Myocyte (in vitro differentiated cells): ENCODE data around the gene DMBT1. TPM values are rescaled to one million over a fixed set of nuclear protein-coding genes. Genes with fewer than 3 reads are reported as not detected.

Experiments used
- DNase-seq: peaks from one replicate; pipeline ENCODE4 v3.0.0-alpha.2; 2012; ENCODE audit warnings: low read depth
- total RNA-seq: library from RNA; depleted of rRNA; stranded (reverse); fragments of >200 nt; gene quantifications from 2 replicates; pipeline ENCODE4 v1.2.3, GENCODE V29; 2014

Gene DMBT1
- total RNA-seq, 1 donor from 2014 or later = 93.9 TPM

DNA sequence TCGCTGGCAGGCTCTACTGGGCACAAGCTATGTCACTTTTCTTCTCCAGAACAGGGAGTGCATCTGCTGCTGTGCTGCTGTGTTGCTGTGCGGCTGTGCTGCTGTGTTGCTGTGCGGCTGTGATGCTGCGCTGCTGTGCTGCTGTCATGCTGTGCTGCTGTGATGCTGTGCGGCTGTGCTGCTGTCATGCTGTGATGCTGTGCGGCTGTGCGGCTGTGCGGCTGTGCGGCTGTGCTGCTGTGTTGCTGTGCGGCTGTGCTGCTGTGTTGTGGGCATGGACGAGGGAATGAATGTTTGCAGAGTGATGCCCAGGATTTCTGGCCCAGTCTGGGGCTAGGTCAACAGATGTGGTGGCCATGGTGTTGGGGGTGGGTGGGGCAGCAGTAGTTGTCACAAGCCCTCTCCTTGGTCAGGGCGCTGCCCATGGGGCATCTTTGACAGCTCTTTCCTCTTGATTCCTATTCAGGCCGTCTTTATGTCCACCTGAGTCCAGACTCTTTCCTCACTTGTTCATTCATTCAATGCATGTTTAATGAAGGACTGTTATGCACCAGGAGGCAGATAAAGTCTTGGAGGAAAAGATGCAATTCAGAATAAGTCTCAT is 83.5 kb downstream of the DMBT1 start:
- no peak for DNase-seq

DNA sequence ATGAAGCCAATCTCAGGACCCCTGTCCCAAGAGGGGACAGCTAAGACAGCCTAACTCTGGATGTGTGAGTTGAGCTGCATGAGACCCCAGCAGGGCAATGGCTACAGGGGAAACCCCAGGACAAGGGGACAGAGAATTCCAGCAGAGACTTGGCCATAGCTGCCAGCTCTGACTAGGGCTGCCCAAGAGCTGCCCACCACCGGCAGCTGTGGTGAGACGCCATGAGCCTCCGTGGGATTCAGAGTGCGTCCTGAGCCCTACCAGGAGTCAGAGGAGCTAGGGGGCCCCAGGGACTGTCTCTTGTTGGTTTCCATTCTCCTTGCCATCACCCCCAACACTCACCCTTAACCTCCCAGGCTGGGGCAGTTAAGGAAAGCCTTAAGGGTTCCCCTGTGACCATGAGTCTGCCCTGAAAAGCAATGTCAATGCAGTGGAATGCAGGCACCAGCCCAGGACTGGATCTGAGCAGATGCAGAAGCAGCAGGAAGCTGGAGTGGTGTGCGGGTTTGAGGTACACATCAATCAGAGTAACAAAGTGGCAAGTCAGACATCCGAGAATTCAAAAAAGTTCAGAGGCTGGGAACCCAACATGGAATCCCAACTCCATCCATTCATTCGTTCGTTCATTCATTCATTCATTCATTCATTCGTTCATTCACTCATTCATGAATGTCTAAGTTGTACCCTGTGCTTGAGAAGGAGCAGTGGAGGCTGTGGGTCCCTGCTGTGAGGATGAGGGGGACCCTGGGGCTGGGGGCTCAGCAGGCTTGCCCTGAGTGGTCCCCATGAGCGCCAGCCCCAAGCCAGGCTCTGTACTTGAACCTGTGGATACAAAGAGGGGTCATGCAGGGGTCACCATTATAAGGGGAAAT is 86.2 kb downstream of the DMBT1 start:
- peak; percentile 81 for DNase-seq

DNA sequence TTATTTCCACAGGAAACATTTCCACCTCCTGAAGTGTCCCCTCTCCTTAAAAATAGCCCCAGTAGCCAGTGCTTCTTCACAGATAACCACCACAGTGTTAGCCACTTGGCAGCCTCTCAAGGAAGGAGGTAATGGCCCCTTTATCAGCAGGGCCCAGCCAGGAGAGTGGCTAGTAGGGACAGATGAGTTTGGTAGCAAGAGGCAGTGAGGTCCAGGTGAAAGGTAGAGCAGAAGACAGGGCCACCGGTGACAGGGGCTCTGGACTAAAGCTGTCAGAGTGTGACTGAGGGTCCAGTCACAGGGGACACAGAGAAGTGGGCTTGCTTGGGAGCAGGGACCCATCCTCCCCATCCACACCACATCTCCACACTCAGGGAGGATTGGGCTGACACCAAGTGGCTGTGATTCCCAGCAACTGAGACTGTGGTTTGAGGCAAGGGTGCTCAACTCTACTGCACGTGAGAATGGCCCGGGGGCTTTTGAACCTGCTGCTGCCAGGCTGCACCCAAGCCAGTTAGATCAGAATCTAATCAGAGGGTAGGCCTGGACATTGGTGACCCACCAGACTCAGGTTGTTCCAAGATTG is 86.9 kb downstream of the DMBT1 start:
- DNase-seq = peak; percentile 64

DNA sequence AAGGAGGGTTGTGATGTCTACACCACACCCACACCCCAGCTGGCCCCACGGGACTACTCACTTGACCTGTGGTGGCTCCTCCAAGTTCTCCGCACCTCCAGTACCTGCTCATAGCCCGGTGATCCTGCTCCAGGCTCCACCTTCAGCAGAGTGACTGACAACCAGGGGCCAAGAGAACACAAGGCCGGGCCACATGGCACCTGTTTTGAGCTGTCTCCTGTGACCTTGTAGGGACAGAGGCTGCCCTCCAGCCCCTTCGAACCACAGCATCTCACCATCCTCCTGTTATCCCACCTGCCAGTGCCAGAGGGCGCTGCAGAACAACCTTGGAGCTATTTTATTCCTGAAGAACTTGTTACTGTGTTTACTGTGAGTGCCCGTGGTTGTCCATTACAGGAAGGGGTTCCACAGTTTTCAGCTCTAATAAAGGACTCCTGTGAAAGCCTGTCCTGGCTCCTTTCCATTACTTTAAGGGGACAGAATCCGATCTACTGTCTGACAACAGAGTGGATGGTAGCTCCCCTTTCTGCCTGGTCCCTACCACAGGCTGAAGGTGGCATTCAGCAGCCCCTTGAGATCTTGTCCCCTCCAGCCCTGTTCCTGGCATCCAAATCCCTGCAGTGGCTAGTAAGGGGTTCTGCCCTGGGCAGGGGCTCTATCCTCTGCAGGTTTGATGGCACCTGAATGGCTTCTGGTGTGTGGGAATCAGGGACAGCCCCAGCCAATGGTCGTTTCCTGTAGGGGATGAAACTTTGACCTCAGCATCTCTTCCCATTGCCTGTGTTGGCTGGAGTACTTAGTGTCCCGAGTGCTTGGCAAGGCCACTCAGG is 88.3 kb downstream of the DMBT1 start:
- DNase-seq = peak; percentile 92

DNA sequence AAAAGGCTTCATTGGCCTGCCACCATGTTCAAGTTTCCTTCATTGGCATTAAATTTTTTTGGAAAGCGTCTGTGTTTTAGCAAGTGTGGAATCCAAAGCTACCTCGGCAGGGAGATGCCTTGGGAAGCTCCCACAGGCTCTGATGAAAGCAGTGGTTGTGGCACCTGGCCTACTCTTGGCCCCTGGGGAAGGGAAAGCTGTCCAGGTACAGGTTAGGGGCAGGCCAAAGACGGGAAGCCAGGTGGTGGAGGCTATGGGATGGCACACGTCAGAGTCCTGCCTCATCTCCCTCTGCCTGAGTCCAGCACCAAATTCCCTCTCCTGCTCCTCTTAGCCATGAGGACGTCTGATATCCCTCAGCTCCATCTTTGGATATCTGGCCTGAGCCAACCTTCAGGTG is 89.3 kb downstream of the DMBT1 start:
- no peak for DNase-seq

DNA sequence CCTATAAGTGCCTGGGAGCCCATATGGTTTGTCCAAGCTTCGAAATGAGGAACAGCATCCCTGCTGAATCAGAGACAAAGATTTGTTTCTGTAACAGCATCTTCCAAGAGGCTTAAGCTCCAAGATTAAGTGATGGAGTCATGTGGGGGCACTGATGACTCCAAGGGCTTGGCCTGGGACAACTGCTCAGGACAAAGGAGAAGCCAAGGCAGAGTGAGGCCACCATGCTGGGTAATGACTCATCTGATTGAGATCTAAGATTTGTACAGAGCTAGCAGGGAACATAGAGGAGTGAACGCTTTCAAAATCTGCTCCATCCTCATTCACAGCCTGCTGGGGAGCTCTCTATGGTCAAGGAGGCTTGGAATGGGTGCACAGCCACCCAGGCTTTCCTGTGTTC is 89.8 kb downstream of the DMBT1 start:
- DNase-seq = peak; percentile 81

DNA sequence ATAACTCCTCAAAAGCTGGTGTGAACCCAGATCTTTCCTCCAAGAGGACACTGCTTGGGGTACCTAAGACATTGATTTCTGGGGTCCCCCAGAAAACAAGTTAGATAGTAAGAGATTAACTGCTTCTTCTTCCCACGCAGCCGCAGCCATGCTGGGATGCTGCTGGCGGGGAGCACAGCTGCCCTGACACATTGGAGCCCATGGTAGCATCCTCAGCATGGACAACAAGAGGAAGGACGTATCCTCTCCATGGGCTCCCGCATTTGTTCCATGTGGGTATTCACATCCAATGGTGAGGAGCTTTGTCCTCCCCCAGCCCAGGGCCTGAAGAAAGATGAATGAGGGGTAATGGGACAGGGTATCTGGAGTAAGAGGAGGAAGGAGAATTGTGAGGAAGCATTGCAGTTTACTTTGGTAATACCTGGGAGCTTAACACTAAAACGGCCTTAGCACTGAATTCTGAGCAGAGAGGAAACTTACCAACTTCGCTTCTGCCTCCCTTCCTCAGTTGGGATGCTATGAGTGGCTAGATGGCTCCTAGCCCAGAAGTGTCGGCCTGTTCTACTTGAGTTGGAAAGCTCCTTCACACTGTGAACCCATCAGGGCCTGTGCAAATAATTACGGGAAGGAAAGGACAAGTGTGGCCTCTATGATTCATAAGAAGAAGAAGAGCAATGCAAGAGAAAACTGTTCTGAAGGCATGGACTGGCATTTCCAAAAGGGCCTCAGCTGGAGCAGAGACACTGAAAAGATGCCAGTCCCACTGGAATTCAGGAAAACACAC is 95.2 kb downstream of the DMBT1 start:
- no peak for DNase-seq

DNA sequence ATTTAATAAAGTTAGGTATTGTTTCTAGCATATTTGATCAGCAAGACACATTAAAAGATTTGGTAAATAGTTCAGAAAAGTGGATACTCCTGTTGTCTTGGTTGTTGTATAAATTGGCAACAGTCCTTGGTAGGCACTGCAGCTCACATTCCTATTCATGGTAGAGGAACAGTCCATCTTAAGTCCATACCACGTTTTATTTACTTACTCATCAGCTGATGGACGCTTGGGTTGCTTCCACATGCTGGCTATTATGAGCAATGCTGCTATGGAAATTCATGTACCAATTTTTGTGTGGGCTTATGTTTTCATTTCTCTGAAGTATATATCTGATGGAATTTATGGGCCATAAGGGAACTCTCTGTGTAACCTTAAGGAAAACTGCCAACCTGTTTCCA is 95.8 kb downstream of the DMBT1 start:
- no peak for DNase-seq

DNA sequence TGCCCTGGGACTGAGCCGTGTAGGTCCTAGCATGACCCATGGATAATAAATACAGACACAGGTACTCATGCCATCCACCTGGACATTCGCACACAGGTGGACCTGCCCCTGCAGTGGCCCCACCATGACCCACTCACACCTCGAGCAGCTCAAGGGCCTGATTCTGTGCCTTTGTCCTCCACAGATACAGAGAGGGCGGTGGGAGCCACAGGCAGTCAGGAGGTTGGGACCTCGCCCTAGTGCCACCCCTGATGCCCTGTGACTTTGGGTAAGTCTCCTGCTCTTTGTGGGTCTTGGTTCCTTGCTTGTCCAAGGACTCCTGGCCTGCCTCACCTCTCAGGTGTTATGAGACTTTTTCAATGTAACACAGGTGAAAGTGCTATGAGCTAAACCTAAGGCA is 96.2 kb downstream of the DMBT1 start:
- DNase-seq = no peak

DNA sequence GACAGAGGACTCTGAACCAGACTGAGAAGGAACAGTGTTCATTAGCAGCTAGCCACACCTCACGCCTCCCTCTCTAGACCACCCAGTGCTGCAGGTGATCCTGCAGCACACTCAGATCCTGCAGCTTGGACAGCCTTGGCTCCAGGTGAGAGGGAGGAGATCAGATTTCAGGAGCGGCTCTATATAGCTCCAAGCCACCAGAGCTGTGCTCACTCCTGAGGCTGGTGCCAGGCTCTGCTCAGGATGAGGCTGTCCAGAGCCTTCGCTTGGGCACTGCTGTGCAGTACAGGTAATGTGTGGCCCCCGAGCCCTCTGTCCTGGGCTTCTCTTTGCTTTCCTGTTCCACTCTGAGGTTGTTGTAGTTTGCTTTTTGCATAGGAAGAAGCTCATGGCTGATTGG is 96.7 kb downstream of the DMBT1 start:
- DNase-seq = no peak

DNA sequence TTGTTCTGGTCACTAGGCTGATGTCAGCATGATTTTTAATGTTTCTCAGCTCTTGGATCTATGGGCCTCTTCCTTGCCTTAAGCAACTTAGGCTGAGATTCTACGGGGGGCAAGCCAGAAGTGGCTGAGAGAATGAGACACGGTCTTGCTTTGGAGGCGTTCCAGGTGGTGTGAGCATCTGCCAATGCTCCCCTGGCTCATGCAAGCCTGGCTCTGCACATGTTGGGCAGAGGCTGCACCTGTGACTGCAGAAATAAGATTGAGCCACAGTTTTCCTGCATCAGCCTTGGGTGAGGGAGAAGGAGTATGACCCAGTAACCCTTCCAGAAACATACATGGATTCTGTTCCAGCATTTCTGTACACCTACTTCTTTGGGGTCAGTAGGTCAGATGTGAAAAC is 97.2 kb downstream of the DMBT1 start:
- DNase-seq = no peak

DNA sequence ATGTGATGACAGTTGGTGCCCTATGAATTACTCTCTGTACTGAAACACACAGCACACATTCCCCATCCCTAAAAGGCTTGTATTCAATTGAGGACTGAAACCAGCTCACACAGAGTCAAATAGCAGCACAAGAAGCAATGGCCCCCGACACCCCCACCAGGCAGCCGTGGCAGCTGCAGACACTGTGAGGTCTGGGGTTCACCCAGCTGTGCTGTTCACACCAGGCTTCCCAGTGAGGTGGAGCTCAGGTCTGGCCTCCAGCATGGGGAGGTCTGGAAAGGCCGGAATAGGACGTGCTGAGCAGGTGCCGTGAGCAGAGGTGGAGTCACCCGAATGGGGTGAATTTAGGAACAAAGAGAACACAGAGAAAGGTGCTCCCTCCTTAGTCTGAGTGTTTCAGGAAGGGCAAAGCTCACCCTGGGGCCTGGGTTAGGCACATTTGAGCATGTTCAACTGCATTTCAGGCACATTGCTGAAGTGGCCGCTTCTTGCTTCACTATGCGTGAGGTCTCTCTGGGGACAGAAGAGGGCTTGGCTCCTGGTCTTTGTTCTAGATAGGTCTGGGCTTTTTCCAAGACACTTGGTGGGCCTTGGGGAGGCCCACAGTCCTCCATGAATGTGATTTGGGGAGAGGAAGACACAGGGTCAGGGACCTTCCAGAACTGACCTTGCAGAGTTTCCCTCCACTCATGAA is 97.9 kb downstream of the DMBT1 start:
- peak; percentile 67 for DNase-seq

DNA sequence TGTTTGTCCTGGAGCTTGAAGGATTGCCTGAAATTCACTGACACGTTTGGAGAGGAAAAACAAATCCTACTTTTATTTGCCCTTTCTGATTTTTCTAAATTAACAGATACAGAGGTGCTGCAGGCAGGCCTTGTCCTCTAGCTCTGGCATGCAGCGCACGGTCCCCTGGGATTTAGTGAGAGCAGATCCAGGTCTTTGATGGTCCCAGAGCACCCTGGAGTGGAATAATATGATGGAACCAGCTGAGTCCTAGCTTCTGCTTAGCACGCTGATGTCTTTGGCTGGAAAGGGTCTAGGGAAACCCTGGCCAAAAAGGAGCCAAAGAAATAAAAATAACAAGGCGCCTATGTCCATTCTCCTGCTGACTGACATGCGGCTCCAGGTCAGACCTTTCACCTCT is 98.6 kb downstream of the DMBT1 start:
- DNase-seq = no peak

DNA sequence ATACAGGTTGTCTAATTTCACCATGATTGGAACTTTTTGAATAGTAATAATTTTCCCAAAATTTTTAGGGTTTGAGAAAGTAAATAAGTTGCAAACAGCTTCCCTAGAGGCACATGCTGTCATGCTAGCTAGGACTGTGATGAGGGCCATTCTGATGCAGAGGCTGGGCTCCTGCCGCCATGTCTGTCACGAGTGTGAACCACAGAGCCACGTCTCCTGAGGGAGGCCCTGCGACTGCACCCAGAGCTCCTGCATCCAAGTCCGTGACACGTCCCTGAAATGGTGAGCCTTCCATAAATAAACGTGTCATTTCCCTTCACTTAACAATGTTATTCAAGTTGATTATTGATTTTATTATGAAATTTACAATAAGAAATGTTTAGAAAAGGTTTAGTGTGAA is 99.1 kb downstream of the DMBT1 start:
- no peak for DNase-seq

DNA sequence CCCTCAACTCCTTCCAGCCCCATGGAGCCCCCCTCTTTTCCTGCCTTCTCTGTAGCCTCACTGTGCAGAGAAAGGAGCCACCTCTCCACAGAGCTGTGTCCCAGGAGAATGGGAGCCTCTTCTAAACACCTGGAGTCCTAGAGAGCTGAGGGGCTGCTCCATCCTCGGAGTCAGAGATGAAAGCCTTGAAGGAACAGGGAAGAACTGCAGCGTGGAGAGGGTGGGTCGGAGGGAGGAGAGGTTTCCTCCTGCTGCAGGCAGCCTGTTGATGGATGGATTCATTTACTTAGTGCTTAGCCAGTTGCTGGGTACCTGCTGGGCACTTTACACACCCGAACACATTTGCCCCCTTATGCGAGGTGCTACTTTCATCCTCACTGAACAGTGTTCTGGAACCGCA is 100.1 kb downstream of the DMBT1 start:
- DNase-seq = no peak

DNA sequence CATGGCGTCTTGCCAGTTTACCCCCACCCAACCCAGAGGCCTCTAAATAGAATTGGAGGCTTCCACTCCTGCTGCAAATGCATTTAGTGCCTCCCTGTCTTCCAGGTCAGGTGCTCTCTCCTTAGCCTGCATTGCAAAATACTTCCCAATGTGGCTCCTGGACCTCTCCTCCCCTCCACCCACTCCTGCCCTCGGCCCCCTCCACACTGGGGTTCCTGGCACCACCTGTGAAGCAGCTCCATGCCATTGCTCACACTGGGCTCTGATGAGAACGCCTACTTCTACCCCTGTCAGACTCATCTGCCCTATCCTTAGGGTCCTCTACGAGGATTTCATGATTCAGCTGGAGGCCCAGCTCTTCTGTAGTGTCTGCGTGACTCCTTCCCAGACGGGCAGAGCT is 101.7 kb downstream of the DMBT1 start:
- no peak for DNase-seq

DNA sequence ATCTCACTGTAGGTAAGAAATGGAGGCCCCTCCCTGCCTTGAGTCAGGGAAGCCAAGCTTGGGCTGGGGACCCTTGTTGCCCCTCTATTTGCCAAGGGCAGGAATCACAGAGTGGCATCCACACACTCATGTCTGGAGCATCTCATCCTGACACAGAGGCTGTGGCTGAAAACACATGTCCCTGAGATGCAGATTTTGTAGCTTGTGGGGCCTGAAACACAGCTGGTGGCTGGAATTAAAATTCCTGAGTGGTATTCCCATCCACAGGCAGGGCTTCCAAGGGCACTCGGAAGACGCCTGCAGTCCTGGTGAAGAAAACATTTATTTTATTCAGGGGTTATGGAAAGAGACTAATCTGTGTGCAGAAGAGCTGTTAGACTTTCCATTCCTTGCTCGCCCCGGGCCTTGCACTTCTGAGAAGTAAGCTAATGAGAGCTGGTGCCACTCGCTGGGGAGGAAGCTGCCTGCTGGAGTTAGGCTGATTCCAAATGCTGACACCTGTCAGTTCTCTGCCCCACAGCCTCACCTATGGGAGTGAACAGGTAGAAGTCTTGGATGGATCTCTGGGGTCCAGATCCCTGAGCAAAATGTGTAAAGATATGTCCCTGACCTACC is 103.1 kb downstream of the DMBT1 start:
- DNase-seq = peak; percentile 75

DNA sequence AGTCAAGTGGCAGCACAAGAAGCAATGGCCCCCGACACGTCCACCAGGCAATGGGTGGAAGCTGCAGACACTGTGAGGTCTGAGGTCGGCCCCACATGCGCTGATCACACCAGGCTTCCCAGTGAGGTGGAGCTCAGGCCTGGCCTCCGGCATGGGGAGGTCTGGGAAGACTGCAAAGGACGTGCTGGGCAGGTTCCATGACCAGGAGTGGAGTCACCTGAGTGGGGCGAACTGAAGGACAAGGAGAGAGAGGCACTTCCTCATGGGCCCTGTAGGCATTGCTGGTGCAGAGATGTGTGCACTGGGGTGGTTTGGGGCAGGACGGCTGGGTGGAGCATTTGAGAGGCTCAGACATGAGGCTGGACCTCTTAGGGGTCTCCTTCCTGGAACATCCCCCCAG is 103.9 kb downstream of the DMBT1 start:
- DNase-seq = no peak

DNA sequence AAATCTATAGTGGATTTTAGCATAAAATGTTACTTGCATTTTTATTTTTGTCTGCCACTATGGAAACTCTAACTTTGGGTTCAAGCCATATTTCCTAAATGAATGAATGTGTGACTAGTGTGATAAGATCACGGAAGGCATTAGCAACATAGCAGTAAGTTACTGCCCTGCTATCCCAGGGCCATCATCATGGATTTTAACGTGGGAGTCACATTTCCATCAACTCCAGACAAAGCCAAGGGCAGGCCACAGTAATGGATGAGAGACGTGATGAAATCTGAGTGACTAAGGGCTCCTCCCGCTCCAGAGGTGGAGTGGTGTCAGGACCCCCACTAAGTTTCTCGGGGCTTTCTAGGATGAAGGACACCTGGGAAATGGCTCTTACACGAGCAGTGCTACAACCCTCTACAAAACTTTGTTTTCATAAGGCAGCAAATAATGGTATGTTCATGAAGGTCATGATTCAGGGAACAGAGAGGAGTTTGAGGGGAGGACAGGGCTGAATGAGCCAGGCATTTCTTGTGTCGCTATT is 104.8 kb downstream of the DMBT1 start:
- no peak for DNase-seq

DNA sequence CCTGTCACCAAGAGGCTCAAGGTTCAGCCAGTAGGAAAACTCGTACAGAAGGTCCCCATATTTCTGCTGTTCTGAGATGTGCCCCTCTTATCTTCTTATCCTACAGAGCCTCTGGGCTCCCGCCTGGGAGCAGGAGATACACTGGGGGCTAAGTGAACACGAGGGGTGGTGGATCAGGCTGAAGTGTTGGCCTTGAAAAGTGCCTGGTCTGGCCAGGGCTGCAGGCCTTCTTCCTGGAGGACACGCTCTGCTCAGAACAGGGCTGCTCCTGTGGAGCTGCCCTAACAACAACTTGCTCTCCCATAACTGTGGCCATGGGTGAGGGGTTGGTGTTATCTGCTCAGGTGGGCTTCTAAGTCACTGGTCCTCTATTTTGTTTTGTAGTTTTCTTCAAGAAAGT is 105.4 kb downstream of the DMBT1 start:
- DNase-seq = no peak
